IMR-90 (cell line): ENCODE measurements around the gene RYR2. TPM values are rescaled to one million over a fixed set of nuclear protein-coding genes. Genes with fewer than 3 reads are reported as not detected.

ENCODE experiments used
- ATAC-seq: fragments of 200-7000 bp; cut with Tn5 transposase; 2 replicates; pipeline ENCODE4 v1.9.1; 2020; ENCODE audit warnings: low read depth, mild to moderate bottlenecking, moderate library complexity
- BruUV-seq: library from RNA; stranded (reverse); fragments of 400-500 nt; replicated peaks from 2 replicates; lab custom pipeline; 2021; lab: Mats Ljungman, UMichigan
- CTCF ChIA-PET: fragments of 300-600 bp; formaldehyde crosslinking; extraction: SDS; loops from one replicate; lab custom pipeline; 2021; ENCODE audit warnings: antibody characterized with exemption; lab: Yijun Ruan, JAX
- POLR2A ChIA-PET: fragments of 300-600 bp; sonication (Branson Sonifier 250); formaldehyde crosslinking; loops from one replicate; lab custom pipeline; 2022; ENCODE audit warnings: antibody characterized with exemption; ENCODE audit not compliant: unreplicated experiment; lab: Charles Lee
- DNase-seq: peaks from one replicate; pipeline ENCODE4 v3.0.0; 2013
- H2AFZ ChIP-seq: replicated peaks from 2 replicates; pipeline ENCODE3; 2013; ENCODE audit warnings: low read length, mild to moderate bottlenecking; ENCODE audit not compliant: poor library complexity
- H2AK5ac ChIP-seq: 2 replicates; pipeline ENCODE4 v1.6.1; 2013; ENCODE audit warnings: low read depth, low read length, inconsistent platforms
- H2AK9ac ChIP-seq: replicated peaks from 2 replicates; pipeline ENCODE3; 2013; ENCODE audit warnings: mild to moderate bottlenecking, low read depth, low read length, moderate library complexity; ENCODE audit not compliant: poor library complexity
- H2BK120ac ChIP-seq: 2 replicates; pipeline ENCODE4 v1.6.1; 2013; ENCODE audit warnings: low read depth, low read length, inconsistent platforms
- H2BK15ac ChIP-seq: 3 replicates; pipeline ENCODE4 v1.6.1; 2013; ENCODE audit warnings: low read depth, low read length, inconsistent platforms
- H2BK20ac ChIP-seq: 2 replicates; pipeline ENCODE4 v1.6.1; 2013; ENCODE audit warnings: low read depth, mild to moderate bottlenecking, inconsistent platforms, low read length, moderate library complexity
- H2BK5ac ChIP-seq: 2 replicates; pipeline ENCODE4 v1.6.1; 2013; ENCODE audit warnings: mild to moderate bottlenecking, low read depth, low read length, inconsistent platforms; ENCODE audit not compliant: poor library complexity, severe bottlenecking
- H3K14ac ChIP-seq: replicated peaks from 2 replicates; pipeline ENCODE4 v1.6.1; 2013; ENCODE audit warnings: low read depth, low read length, inconsistent platforms
- H3K18ac ChIP-seq: 2 replicates; pipeline ENCODE4 v1.6.1; 2013; ENCODE audit warnings: low read depth, low read length, control low read depth
- H3K23ac ChIP-seq: 2 replicates; pipeline ENCODE4 v1.6.1; 2013; ENCODE audit warnings: low read depth, low read length, inconsistent platforms
- H3K27ac ChIP-seq: 2 replicates; pipeline ENCODE4 v1.5.1; 2013; ENCODE audit warnings: mild to moderate bottlenecking, control low read depth, low read length; ENCODE audit not compliant: insufficient read depth
- H3K27me3 ChIP-seq: 2 replicates; pipeline ENCODE4 v1.6.1; 2013; ENCODE audit warnings: low read length; ENCODE audit not compliant: control insufficient read depth, insufficient read depth
- H3K36me3 ChIP-seq: 2 replicates; pipeline ENCODE4 v1.6.1; 2013; ENCODE audit warnings: low read length, mixed read lengths; ENCODE audit not compliant: control insufficient read depth, insufficient read depth
- H3K4ac ChIP-seq: 2 replicates; pipeline ENCODE4 v1.6.1; 2013; ENCODE audit warnings: low read depth, low read length, inconsistent platforms
- H3K4me1 ChIP-seq: 2 replicates; pipeline ENCODE4 v1.6.1; 2013; ENCODE audit warnings: low read length, mixed read lengths; ENCODE audit not compliant: control insufficient read depth, insufficient read depth
- H3K4me2 ChIP-seq: 2 replicates; pipeline ENCODE4 v1.6.1; 2013; ENCODE audit warnings: low read depth, mild to moderate bottlenecking, control low read depth, low read length, moderate library complexity
- H3K4me3 ChIP-seq: 2 replicates; pipeline ENCODE4 v1.5.1; 2013; ENCODE audit warnings: low read depth, mild to moderate bottlenecking, control low read depth, low read length, moderate library complexity; ENCODE audit not compliant: insufficient read depth
- H3K56ac ChIP-seq: 2 replicates; pipeline ENCODE4 v1.6.1; 2013; ENCODE audit warnings: low read length, inconsistent platforms; ENCODE audit not compliant: insufficient read depth; ENCODE audit errors: extremely low read depth
- H3K79me1 ChIP-seq, 2 experiments: 2 replicates each; pipeline ENCODE4 v1.6.1; 2013; ENCODE audit warnings: low read length in 2 of 2, inconsistent platforms in 1 of 2, low read depth in 1 of 2
- H3K9ac ChIP-seq: 2 replicates; pipeline ENCODE4 v1.6.1; 2013; ENCODE audit warnings: low read depth, low read length, control low read depth
- H3K9me1 ChIP-seq: 2 replicates; pipeline ENCODE4 v1.6.1; 2013; ENCODE audit warnings: low read length, inconsistent platforms; ENCODE audit not compliant: insufficient read depth
- H3K9me3 ChIP-seq: 2 replicates; pipeline ENCODE4 v1.6.1; 2013; ENCODE audit warnings: low read length; ENCODE audit not compliant: control insufficient read depth, insufficient read depth
- H4K20me1 ChIP-seq: 2 replicates; pipeline ENCODE4 v1.6.1; 2013; ENCODE audit warnings: low read length, inconsistent platforms; ENCODE audit not compliant: insufficient read depth
- H4K5ac ChIP-seq: 2 replicates; pipeline ENCODE4 v1.6.1; 2013; ENCODE audit warnings: mild to moderate bottlenecking, low read depth, low read length, control low read depth
- H4K8ac ChIP-seq, 2 experiments: 2 replicates each; pipeline ENCODE4 v1.6.1; 2013; ENCODE audit warnings: low read depth in 2 of 2, low read length in 2 of 2, control low read depth in 1 of 2, inconsistent platforms in 1 of 2
- H4K91ac ChIP-seq: 2 replicates; pipeline ENCODE4 v1.6.1; 2013; ENCODE audit warnings: low read depth, low read length, inconsistent platforms; ENCODE audit not compliant: insufficient read depth
- CEBPB ChIP-seq: IDR thresholded peaks from 2 replicates; pipeline ENCODE4 v1.6.1; 2012; ENCODE audit warnings: low read depth, low read length, improper control_type of control experiment
- CHD1 ChIP-seq: IDR thresholded peaks from 2 replicates; pipeline ENCODE4 v1.6.1; 2012; ENCODE audit warnings: low read depth, low read length, improper control_type of control experiment
- CTCF ChIP-seq: conservative IDR thresholded peaks from 2 replicates; pipeline ENCODE4 v1.5.1; 2012; ENCODE audit warnings: mild to moderate bottlenecking, low read depth, low read length, improper control_type of control experiment
- MAFK ChIP-seq: IDR thresholded peaks from 2 replicates; pipeline ENCODE4 v1.6.1; 2012; ENCODE audit warnings: low read depth, low read length, improper control_type of control experiment
- MAZ ChIP-seq: IDR thresholded peaks from 2 replicates; pipeline ENCODE4 v1.6.1; 2012; ENCODE audit warnings: low read depth, mild to moderate bottlenecking, low read length, improper control_type of control experiment, moderate library complexity, borderline replicate concordance
- MXI1 ChIP-seq: IDR thresholded peaks from 2 replicates; pipeline ENCODE4 v1.6.1; 2012; ENCODE audit warnings: low read depth, mild to moderate bottlenecking, low read length, moderate library complexity, borderline replicate concordance
- RCOR1 ChIP-seq: IDR thresholded peaks from 2 replicates; pipeline ENCODE4 v1.6.1; 2012; ENCODE audit warnings: mild to moderate bottlenecking, low read length, improper control_type of control experiment; ENCODE audit not compliant: insufficient replicate concordance
- SMC3 ChIP-seq: fragments of 150-350 bp; IDR thresholded peaks from 2 replicates; pipeline ENCODE4 v1.6.1; 2016; ENCODE audit warnings: low read depth, mild to moderate bottlenecking, antibody characterized with exemption, low read length, moderate library complexity
- WGBS, 2 experiments: methylation state at CpG; one replicate each; pipeline versions ENCODE4 v1.1.5 to v1.1.7; 2013; ENCODE audit warnings: missing lambda C conversion rate in 2 of 2; ENCODE audit not compliant: insufficient read length in 1 of 2; ENCODE audit errors: extremely low coverage in 2 of 2; 5-methylcytosine and 5-hydroxymethylcytosine counted together
- dilution Hi-C: fragments of 300-500 bp; cut with HindIII; formaldehyde crosslinking; loops from one replicate; pipeline ENCODE4 v1.14.3; 2018; ENCODE audit warnings: low sequenced_read_pairs; ENCODE audit not compliant: unreplicated experiment
- in situ Hi-C: fragments of 300-500 bp; cut with MboI; formaldehyde crosslinking; loops from 3 replicates; pipeline ENCODE4 v1.14.3; 2019; ENCODE audit warnings: low sequenced_read_pairs, inconsistent platforms, mixed read lengths
- intact Hi-C: fragments of 100-400 bp; cut with micrococcal nuclease; formaldehyde crosslinking; loops from 2 replicates; pipeline ENCODE4 v1.10.0; 2022
- polyA plus RNA-seq, 3 experiments: library from polyadenylated mRNA; depleted of rRNA; stranded (reverse); fragments of >200 nt; gene quantifications; 2 replicates each; pipeline ENCODE4 v1.2.3, GENCODE V29; 2012; ENCODE audit warnings: low replicate concordance in 1 of 3
- total RNA-seq: library from RNA; depleted of rRNA; stranded (reverse); fragments of >200 nt; gene quantifications from 2 replicates; pipeline ENCODE4 v1.2.3, GENCODE V29; 2012

RYR2 gene
- total and polyA plus RNA-seq, 2 of the 4 experiments (the other 2 are of a cell fraction): not detected

GRCh38 chr1:237250055-237250454 lies 208.1 kb downstream of the RYR2 start:
- intact Hi-C loops (no loop called here), in situ Hi-C loops (no loop called here), dilution Hi-C loops (no loop called here)
- no peak overlapping the region for H3K4me3 ChIP-seq
- H3K18ac ChIP-seq: no peak overlapping the region
- no peak overlapping the region for H3K14ac ChIP-seq
- no peak overlapping the region for H3K4me2 ChIP-seq
- BruUV-seq: no TSS peak
- H2BK120ac ChIP-seq: no peak overlapping the region
- no peak overlapping the region for H2AFZ ChIP-seq
- H3K9me1 ChIP-seq: no peaks in the 10 kb centered on the region
- H3K27ac ChIP-seq: no peak overlapping the region
- CTCF ChIA-PET: no interaction called here
- H2BK5ac ChIP-seq: no peak overlapping the region
- no peak overlapping the region for H2AK9ac ChIP-seq
- no peaks in the 10 kb centered on the region for H3K27me3 ChIP-seq
- no peak overlapping the region for H3K23ac ChIP-seq
- H3K4me1 ChIP-seq: no peaks in the 10 kb centered on the region
- peaks cover 3% of the 10 kb centered on the region for H3K9me3 ChIP-seq
- no peaks in the 10 kb centered on the region for H3K79me1 ChIP-seq
- H3K4ac ChIP-seq: no peak overlapping the region
- no peak overlapping the region for H2BK15ac ChIP-seq
- DNase-seq: no peak
- no peak overlapping the region for H4K8ac ChIP-seq
- H2AK5ac ChIP-seq: no peak overlapping the region
- 80% methylated on average over 2 of the region's 3 CpGs; no CpG with 5 or more reads in 1 of the 2 experiments for WGBS, 2 experiments
- no peak overlapping the region for H2BK20ac ChIP-seq
- TF ChIP-seq MXI1: no peak
- TF ChIP-seq CHD1: no peak
- no peak for TF ChIP-seq MAZ
- no peak for TF ChIP-seq CEBPB
- no peak for TF ChIP-seq SMC3
- no peak for TF ChIP-seq CTCF
- TF ChIP-seq MAFK: no peak
- TF ChIP-seq RCOR1: no peak
- no peak overlapping the region for H3K56ac ChIP-seq
- H3K36me3 ChIP-seq: no peaks in the 10 kb centered on the region
- POLR2A ChIA-PET: no interaction called here
- H4K5ac ChIP-seq: no peak overlapping the region
- H4K20me1 ChIP-seq: no peaks in the 10 kb centered on the region
- no peak overlapping the region for H4K91ac ChIP-seq
- no peak overlapping the region for H3K9ac ChIP-seq
- no peak for ATAC-seq
